GM18507 (cell line): Measurements from ENCODE around the gene PLN.

Source experiments
- DNase-seq: peaks from one replicate; pipeline ENCODE4 v3.0.0; 2011; ENCODE audit warnings: low read depth; ENCODE audit not compliant: insufficient read length; ENCODE audit errors: extremely low spot score
- FAIRE-seq: peaks from 2 replicates; lab custom pipeline; 2011; peaks lifted over from hg19 to GRCh38; lab: Jason Lieb, UNC

Gene PLN

GRCh38 chr6:118535176-118535844 is 12.8 kb upstream of the PLN start:
- DNase-seq (no peak), FAIRE-seq (no peak)

- FAIRE-seq: no peak
- DNase-seq: no peak
These were observed 11.6 kb upstream of the PLN start for GRCh38 chr6:118536478-118536877.

- FAIRE-seq (no peak), DNase-seq (no peak)
These were observed 10.5 kb upstream of the PLN start for GRCh38 chr6:118537574-118537973.

GRCh38 chr6:118542184-118542952 is 5.7 kb upstream of the PLN start:
- no peak for FAIRE-seq
- DNase-seq: no peak

GRCh38 chr6:118544105-118544504 is 4.0 kb upstream of the PLN start:
- FAIRE-seq: no peak
- no peak for DNase-seq

- DNase-seq (no peak), FAIRE-seq (no peak)
These were observed 1.8 kb upstream of the PLN start for GRCh38 chr6:118546164-118546879.

- FAIRE-seq (no peak), DNase-seq (no peak)
These were observed 1.2 kb upstream of the PLN start for GRCh38 chr6:118546880-118547218.

- FAIRE-seq (no peak), DNase-seq (no peak)
These were observed 517 bp downstream of the PLN start for GRCh38 chr6:118548613-118549012.

- FAIRE-seq (peak; percentile 78), DNase-seq (peak; percentile 7)
These were observed 3.3 kb downstream of the PLN start for GRCh38 chr6:118551063-118552053.

- FAIRE-seq: no peak
- no peak for DNase-seq
These were observed 5.0 kb downstream of the PLN start for GRCh38 chr6:118553132-118553531.

GRCh38 chr6:118554698-118555097 is 6.6 kb downstream of the PLN start:
- no peak for DNase-seq
- no peak for FAIRE-seq

- FAIRE-seq (no peak), DNase-seq (no peak)
These were observed 10.5 kb downstream of the PLN start for GRCh38 chr6:118558464-118559217.

- DNase-seq (peak; percentile 7), FAIRE-seq (peak; percentile 51)
These were observed 11.6 kb downstream of the PLN start for GRCh38 chr6:118559659-118560058.

GRCh38 chr6:118562248-118562647 is 14.2 kb downstream of the PLN start:
- DNase-seq (no peak), FAIRE-seq (no peak)

- FAIRE-seq: no peak
- no peak for DNase-seq
These were observed 14.9 kb downstream of the PLN start for GRCh38 chr6:118562959-118563358.

GRCh38 chr6:118565311-118565960 is 17.3 kb downstream of the PLN start:
- peak; percentile 42 for DNase-seq
- peak; percentile 97 for FAIRE-seq

- no peak for FAIRE-seq
These were observed 19.9 kb downstream of the PLN start for GRCh38 chr6:118567974-118568373.

GRCh38 chr6:118569498-118569897 is 21.4 kb downstream of the PLN start:
- FAIRE-seq: no peak
- DNase-seq: no peak

More at GRCh38 chr6:118567974-118568373, 19.9 kb downstream of the PLN start:
- DNase-seq: no peak
